HCT116 (cell line): ENCODE measurements around the gene FRY. TPM values are rescaled to one million over a fixed set of nuclear protein-coding genes. Genes with fewer than 3 reads are reported as not detected.

Experiments
- ATAC-seq: fragments of 200-7000 bp; cut with Tn5 transposase; 2 replicates; pipeline ENCODE4 v1.9.1; 2020; ENCODE audit warnings: mild to moderate bottlenecking, moderate library complexity
- BruUV-seq: library from RNA; stranded (reverse); fragments of 400-500 nt; replicated peaks from 2 replicates; lab custom pipeline; 2021; lab: Mats Ljungman, UMichigan
- CTCF ChIA-PET: fragments of 300-600 bp; sonication (Branson Sonifier 250); formaldehyde crosslinking; loops from one replicate; lab custom pipeline; 2021; ENCODE audit warnings: antibody characterized with exemption; lab: Charles Lee
- POLR2A ChIA-PET: fragments of 300-600, 350-600 bp; sonication (Branson Sonifier 250); formaldehyde crosslinking; loops from one replicate; lab custom pipeline; 2021; ENCODE audit warnings: antibody characterized with exemption; lab: Charles Lee
- RAD21 ChIA-PET, 2 experiments: fragments of 300-600 bp; sonication (Branson Sonifier 250); formaldehyde crosslinking; loops; one replicate each; lab custom pipeline; 2023; ENCODE audit warnings: low total read pairs in 2 of 2; ENCODE audit not compliant: uncharacterized antibody in 2 of 2, unreplicated experiment in 2 of 2, low non-redundant PET in 1 of 2; lab: Charles Lee
- DNase-seq: peaks from one replicate; pipeline ENCODE4 v3.0.0-alpha.2; 2010; ENCODE audit warnings: low read depth, low spot score
- H2AFZ ChIP-seq: fragments of 200-600 bp; shearing (Covaris generic), sonication (generic); 2 replicates; pipeline ENCODE4 v1.6.1; 2017; ENCODE audit warnings: low read depth, mixed run types, mixed read lengths, antibody characterized with exemption, low read length; ENCODE audit not compliant: poor library complexity, severe bottlenecking
- H3K27ac ChIP-seq: 2 replicates; pipeline ENCODE4 v1.5.1; 2012; ENCODE audit warnings: low read depth, low read length
- H3K27me3 ChIP-seq: fragments of 200-600 bp; sonication (generic); 2 replicates; pipeline ENCODE4 v1.6.1; 2016; ENCODE audit warnings: mixed run types, low read length, mixed read lengths; ENCODE audit not compliant: insufficient read depth
- H3K36me3 ChIP-seq, 2 experiments: fragments of 200-500 bp in 1 of 2; fragments of 200-600 bp in 1 of 2; sonication (Bioruptor generic) in 1 of 2; sonication (generic) in 1 of 2; 2 replicates each; pipeline versions ENCODE4 v1.5.1 to v1.6.1; 2014 to 2016; ENCODE audit warnings: low read length in 2 of 2, inconsistent platforms in 1 of 2, mixed read lengths in 1 of 2, mixed run types in 1 of 2; ENCODE audit not compliant: insufficient read depth in 2 of 2, control insufficient read depth in 1 of 2
- H3K4me1 ChIP-seq, 2 experiments: fragments of 200-600 bp in 1 of 2; sonication (generic) in 1 of 2; 2 replicates each; pipeline versions ENCODE4 v1.5.1 to v1.6.1; 2012 to 2017; ENCODE audit warnings: low read length in 2 of 2, inconsistent platforms in 1 of 2, mild to moderate bottlenecking in 1 of 2, mixed read lengths in 1 of 2, mixed run types in 1 of 2, moderate library complexity in 1 of 2; ENCODE audit not compliant: insufficient read depth in 2 of 2, control insufficient read depth in 1 of 2
- H3K4me2 ChIP-seq: fragments of 200-600 bp; sonication (generic); 2 replicates; pipeline ENCODE4 v1.6.1; 2017; ENCODE audit warnings: mixed run types, low read length, mixed read lengths
- H3K4me3 ChIP-seq, 2 experiments: fragments of 200-600 bp in 1 of 2; sonication (generic) in 1 of 2; replicated peaks in 1 of 2; 2 replicates each; pipeline ENCODE4 v1.5.1; 2011 to 2016; ENCODE audit warnings: low read length in 2 of 2, control low read depth in 1 of 2, low read depth in 1 of 2, mild to moderate bottlenecking in 1 of 2, mixed read lengths in 1 of 2, mixed run types in 1 of 2
- H3K79me2 ChIP-seq: fragments of 200-600 bp; sonication (generic); 2 replicates; pipeline ENCODE4 v1.6.1; 2017; ENCODE audit warnings: mild to moderate bottlenecking, mixed run types, low read length, moderate library complexity, mixed read lengths; ENCODE audit not compliant: insufficient read depth
- H3K9ac ChIP-seq: fragments of 200-600 bp; sonication (generic); 2 replicates; pipeline ENCODE4 v1.6.1; 2016; ENCODE audit warnings: low read length, mixed read lengths
- H3K9me2 ChIP-seq: fragments of 200-600 bp; sonication (generic), shearing (Covaris generic); 2 replicates; pipeline ENCODE4 v1.6.1; 2017; ENCODE audit warnings: mixed run types, mild to moderate bottlenecking, moderate library complexity; ENCODE audit not compliant: insufficient read depth
- H3K9me3 ChIP-seq, 2 experiments: fragments of 200-500 bp in 1 of 2; fragments of 200-600 bp in 1 of 2; sonication (Bioruptor generic) in 1 of 2; sonication (generic) in 1 of 2; 2 replicates each; pipeline ENCODE4 v1.6.1; 2014 to 2017; ENCODE audit warnings: low read length in 2 of 2, mixed read lengths in 2 of 2, inconsistent platforms in 1 of 2, low read depth in 1 of 2, mild to moderate bottlenecking in 1 of 2, mixed run types in 1 of 2, moderate library complexity in 1 of 2; ENCODE audit not compliant: control insufficient read depth in 1 of 2, insufficient read depth in 1 of 2
- H4K20me1 ChIP-seq: fragments of 200-600 bp; sonication (generic), shearing (Covaris generic); 2 replicates; pipeline ENCODE4 v1.6.1; 2017; ENCODE audit warnings: mixed run types, mild to moderate bottlenecking, moderate library complexity; ENCODE audit not compliant: insufficient read depth
- CBX3 ChIP-seq: IDR thresholded peaks from 2 replicates; pipeline ENCODE4 v1.6.1; 2012; ENCODE audit warnings: low read depth
- EGR1 ChIP-seq: IDR thresholded peaks from 2 replicates; pipeline ENCODE4 v1.6.1; 2012; ENCODE audit warnings: low read depth
- ELF1 ChIP-seq: IDR thresholded peaks from 2 replicates; pipeline ENCODE4 v1.6.1; 2012; ENCODE audit warnings: low read depth, borderline replicate concordance
- EZH2 ChIP-seq: fragments of 200-600 bp; sonication (generic); IDR thresholded peaks from 2 replicates; pipeline ENCODE4 v1.6.1; 2017; ENCODE audit warnings: antibody characterized with exemption, mixed run types
- FOSL1 ChIP-seq: IDR thresholded peaks from 2 replicates; pipeline ENCODE4 v1.6.1; 2012; ENCODE audit warnings: low read depth
- JUND ChIP-seq: IDR thresholded peaks from 2 replicates; pipeline ENCODE4 v1.6.1; 2012
- POLR2A ChIP-seq: IDR thresholded peaks from 2 replicates; pipeline ENCODE4 v1.7.0; 2011; ENCODE audit warnings: borderline replicate concordance; ENCODE audit not compliant: insufficient read depth, insufficient read length; ENCODE audit errors: extremely low read depth
- POLR2AphosphoS5 ChIP-seq: IDR thresholded peaks from 2 replicates; pipeline ENCODE4 v1.6.1; 2011; ENCODE audit warnings: mild to moderate bottlenecking, low read depth, low read length, moderate library complexity
- RAD21 ChIP-seq: IDR thresholded peaks from 2 replicates; pipeline ENCODE4 v1.6.1; 2012; ENCODE audit warnings: low read depth, mild to moderate bottlenecking
- SIN3A ChIP-seq: IDR thresholded peaks from 2 replicates; pipeline ENCODE4 v1.6.1; 2012; ENCODE audit warnings: low read depth
- SP1 ChIP-seq: IDR thresholded peaks from 2 replicates; pipeline ENCODE4 v1.6.1; 2012; ENCODE audit warnings: low read depth
- SRF ChIP-seq: IDR thresholded peaks from 2 replicates; pipeline ENCODE4 v1.6.1; 2012; ENCODE audit warnings: low read depth
- TCF7L2 ChIP-seq: IDR thresholded peaks from 2 replicates; pipeline ENCODE4 v1.7.0; 2011; ENCODE audit warnings: borderline replicate concordance, inconsistent platforms; ENCODE audit not compliant: insufficient read depth, insufficient read length; ENCODE audit errors: extremely low read depth
- ZFX ChIP-seq: fragments of 450-650 bp; IDR thresholded peaks from 2 replicates; pipeline ENCODE4 v1.6.1; 2017
- ZNF274 ChIP-seq: fragments of 200-500 bp; sonication (Bioruptor generic); IDR thresholded peaks from 2 replicates; pipeline ENCODE4 v1.6.1; 2014; ENCODE audit warnings: mild to moderate bottlenecking, low read depth, low read length, inconsistent platforms
- intact Hi-C: fragments of 100-400 bp; cut with micrococcal nuclease; formaldehyde crosslinking; loops from 2 replicates; pipeline ENCODE4 v1.10.0; 2022
- total RNA-seq: library from RNA; stranded (reverse); gene quantifications from one replicate; pipeline ENCODE4 v1.2.1, GENCODE V29; 2021; ENCODE audit not compliant: unreplicated experiment
- TF ChIP-seq, protein P1 (sequence below): IDR thresholded peaks from 2 replicates; pipeline ENCODE4 v1.6.1; 2011; ENCODE audit warnings: mild to moderate bottlenecking, low read length, moderate library complexity; ENCODE audit not compliant: insufficient replicate concordance; ENCODE audit errors: extremely low read depth
- TF ChIP-seq, protein P2 (sequence below): IDR thresholded peaks from 2 replicates; pipeline ENCODE4 v1.6.1; 2012
- TF ChIP-seq, protein P3 (sequence below): IDR thresholded peaks from 2 replicates; pipeline ENCODE4 v1.6.1; 2012
- TF ChIP-seq, protein P4 (sequence below): IDR thresholded peaks from 2 replicates; pipeline ENCODE4 v1.6.1; 2012; ENCODE audit warnings: low read depth

Gene FRY
- total RNA-seq, 1 experiment from 2014 or later = 1.4 TPM

DNA sequence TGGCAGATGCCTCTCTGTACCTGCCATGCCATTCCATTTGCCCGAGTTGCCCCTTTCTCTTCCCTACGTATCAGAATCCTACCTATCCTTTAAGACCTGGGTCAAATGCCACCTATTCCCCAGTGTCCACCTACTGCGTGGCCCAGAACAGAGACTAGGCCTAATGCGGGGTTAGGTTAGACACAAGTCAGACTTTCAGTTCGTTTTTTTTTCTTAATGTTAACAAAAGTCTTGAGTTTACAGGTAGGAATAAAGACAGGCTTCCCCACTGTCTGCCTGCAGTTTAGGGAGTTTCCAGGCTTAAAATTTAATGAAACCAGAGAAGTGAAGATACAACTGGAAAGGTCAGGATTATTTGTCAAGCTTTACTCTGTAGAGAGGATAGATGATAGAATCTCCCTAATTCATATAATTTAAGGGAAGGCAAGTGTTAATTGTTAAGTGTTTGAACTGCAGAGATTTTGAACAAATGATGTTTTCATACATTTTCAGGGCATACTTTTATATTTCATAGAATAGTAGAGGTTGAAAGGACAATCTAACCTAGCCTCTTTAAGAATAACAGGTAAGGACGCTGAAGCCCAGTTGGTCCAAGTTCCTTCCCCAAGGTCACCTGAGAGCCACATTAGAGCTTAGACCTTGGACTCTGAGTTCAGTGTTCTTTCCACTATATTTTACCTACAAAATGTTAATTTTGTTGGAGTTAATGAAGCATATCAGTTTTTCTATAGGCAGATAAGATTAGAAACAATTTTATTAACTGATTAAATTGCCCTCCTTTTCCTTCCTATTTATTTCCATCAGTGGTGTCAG, 35.8 kb downstream of the FRY start:
- Histone ChIP-seq H3K9ac (no peak overlapping the region), H3K4me2 (no peak overlapping the region), H2AFZ (no peak overlapping the region), H3K4me1 (no peaks in the 10 kb centered on the region), H3K9me2 (no peaks in the 10 kb centered on the region), H4K20me1 (no peaks in the 10 kb centered on the region), H3K4me3 (no peak overlapping the region), H3K79me2 (no peaks in the 10 kb centered on the region), H3K9me3 (no peaks in the 10 kb centered on the region), H3K27me3 (no peaks in the 10 kb centered on the region), H3K27ac (no peak overlapping the region), H3K36me3 (no peaks in the 10 kb centered on the region)
- RAD21 ChIA-PET = no interaction called here
- no peak for TF ChIP-seq RAD21
- TF ChIP-seq ZNF274 = no peak
- TF ChIP-seq, protein P1, sequence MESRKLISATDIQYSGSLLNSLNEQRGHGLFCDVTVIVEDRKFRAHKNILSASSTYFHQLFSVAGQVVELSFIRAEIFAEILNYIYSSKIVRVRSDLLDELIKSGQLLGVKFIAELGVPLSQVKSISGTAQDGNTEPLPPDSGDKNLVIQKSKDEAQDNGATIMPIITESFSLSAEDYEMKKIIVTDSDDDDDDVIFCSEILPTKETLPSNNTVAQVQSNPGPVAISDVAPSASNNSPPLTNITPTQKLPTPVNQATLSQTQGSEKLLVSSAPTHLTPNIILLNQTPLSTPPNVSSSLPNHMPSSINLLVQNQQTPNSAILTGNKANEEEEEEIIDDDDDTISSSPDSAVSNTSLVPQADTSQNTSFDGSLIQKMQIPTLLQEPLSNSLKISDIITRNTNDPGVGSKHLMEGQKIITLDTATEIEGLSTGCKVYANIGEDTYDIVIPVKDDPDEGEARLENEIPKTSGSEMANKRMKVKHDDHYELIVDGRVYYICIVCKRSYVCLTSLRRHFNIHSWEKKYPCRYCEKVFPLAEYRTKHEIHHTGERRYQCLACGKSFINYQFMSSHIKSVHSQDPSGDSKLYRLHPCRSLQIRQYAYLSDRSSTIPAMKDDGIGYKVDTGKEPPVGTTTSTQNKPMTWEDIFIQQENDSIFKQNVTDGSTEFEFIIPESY = no peak
- no peak for TF ChIP-seq EGR1
- no peak for TF ChIP-seq SIN3A
- TF ChIP-seq POLR2AphosphoS5 = no peak
- no peak for TF ChIP-seq ELF1
- TF ChIP-seq TCF7L2 = no peak
- no peak for TF ChIP-seq FOSL1
- TF ChIP-seq EZH2 = no peak
- TF ChIP-seq SRF = no peak
- no peak for TF ChIP-seq SP1
- TF ChIP-seq ZFX = no peak
- no peak for TF ChIP-seq CBX3
- TF ChIP-seq, protein P2, sequence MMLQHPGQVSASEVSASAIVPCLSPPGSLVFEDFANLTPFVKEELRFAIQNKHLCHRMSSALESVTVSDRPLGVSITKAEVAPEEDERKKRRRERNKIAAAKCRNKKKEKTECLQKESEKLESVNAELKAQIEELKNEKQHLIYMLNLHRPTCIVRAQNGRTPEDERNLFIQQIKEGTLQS = no peak
- TF ChIP-seq JUND = no peak
- TF ChIP-seq, protein P3, sequence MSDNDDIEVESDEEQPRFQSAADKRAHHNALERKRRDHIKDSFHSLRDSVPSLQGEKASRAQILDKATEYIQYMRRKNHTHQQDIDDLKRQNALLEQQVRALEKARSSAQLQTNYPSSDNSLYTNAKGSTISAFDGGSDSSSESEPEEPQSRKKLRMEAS = no peak
- no peak for TF ChIP-seq POLR2A
- TF ChIP-seq, protein P4, sequence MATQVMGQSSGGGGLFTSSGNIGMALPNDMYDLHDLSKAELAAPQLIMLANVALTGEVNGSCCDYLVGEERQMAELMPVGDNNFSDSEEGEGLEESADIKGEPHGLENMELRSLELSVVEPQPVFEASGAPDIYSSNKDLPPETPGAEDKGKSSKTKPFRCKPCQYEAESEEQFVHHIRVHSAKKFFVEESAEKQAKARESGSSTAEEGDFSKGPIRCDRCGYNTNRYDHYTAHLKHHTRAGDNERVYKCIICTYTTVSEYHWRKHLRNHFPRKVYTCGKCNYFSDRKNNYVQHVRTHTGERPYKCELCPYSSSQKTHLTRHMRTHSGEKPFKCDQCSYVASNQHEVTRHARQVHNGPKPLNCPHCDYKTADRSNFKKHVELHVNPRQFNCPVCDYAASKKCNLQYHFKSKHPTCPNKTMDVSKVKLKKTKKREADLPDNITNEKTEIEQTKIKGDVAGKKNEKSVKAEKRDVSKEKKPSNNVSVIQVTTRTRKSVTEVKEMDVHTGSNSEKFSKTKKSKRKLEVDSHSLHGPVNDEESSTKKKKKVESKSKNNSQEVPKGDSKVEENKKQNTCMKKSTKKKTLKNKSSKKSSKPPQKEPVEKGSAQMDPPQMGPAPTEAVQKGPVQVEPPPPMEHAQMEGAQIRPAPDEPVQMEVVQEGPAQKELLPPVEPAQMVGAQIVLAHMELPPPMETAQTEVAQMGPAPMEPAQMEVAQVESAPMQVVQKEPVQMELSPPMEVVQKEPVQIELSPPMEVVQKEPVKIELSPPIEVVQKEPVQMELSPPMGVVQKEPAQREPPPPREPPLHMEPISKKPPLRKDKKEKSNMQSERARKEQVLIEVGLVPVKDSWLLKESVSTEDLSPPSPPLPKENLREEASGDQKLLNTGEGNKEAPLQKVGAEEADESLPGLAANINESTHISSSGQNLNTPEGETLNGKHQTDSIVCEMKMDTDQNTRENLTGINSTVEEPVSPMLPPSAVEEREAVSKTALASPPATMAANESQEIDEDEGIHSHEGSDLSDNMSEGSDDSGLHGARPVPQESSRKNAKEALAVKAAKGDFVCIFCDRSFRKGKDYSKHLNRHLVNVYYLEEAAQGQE = no peak
- intact Hi-C loops = no loop called here
- POLR2A ChIA-PET = no interaction called here
- no peak for ATAC-seq
- no peak for DNase-seq
- CTCF ChIA-PET = no interaction called here
- BruUV-seq = no TSS peak
